ENCODE results near the gene CACNA1H. TPM values are rescaled to one million over a fixed set of nuclear protein-coding genes. Genes with fewer than 3 reads are reported as not detected.

CACNA1H gene
- total and polyA plus RNA-seq, 2 of the 4 experiments (the other 2 are of a cell fraction) = 1.6 to 5.8 TPM

GRCh38 chr16:1181404-1182315 is 28.8 kb downstream of the CACNA1H start:
- Histone ChIP-seq H2AK9ac (replicated peaks; ENCODE audit: low read depth, low read length, poor library complexity) (peak overlapping the region; percentile 93), H3K4ac (ENCODE audit: low read depth, low read length) (peak overlapping the region; percentile 90), H2AFZ (replicated peaks; ENCODE audit: low read length, poor library complexity) (peak overlapping the region; percentile 89), H2BK20ac (ENCODE audit: low read depth, low read length) (peak overlapping the region; percentile 87), H4K91ac (ENCODE audit: insufficient read depth, low read depth, low read length) (peak overlapping the region; percentile 93), H3K27me3 (ENCODE audit: control insufficient read depth, insufficient read depth, low read length) (no peaks in the 10 kb centered on the region), H3K36me3 (ENCODE audit: control insufficient read depth, insufficient read depth, low read length) (no peaks in the 10 kb centered on the region), H4K20me1 (ENCODE audit: insufficient read depth, low read length) (no peaks in the 10 kb centered on the region; the same call in 1 of the 2 replicates), H3K4me2 (ENCODE audit: low read depth, low read length) (peak overlapping the region; percentile 5; the same call in 1 of the 2 replicates), H3K27ac (ENCODE audit: insufficient read depth, low read length) (peak overlapping the region; percentile 53), H3K56ac (ENCODE audit: extremely low read depth, insufficient read depth, low read length) (no peak overlapping the region; the same call in 1 of the 2 replicates), H4K8ac (ENCODE audit: low read depth in 2 of 2, low read length in 2 of 2) (peak overlapping the region; percentile 80 to 92), H3K14ac (replicated peaks; ENCODE audit: low read depth, low read length) (peak overlapping the region; percentile 68; the same call in 1 of the 2 replicates), H2AK5ac (ENCODE audit: low read depth, low read length) (peak overlapping the region; percentile 98), H2BK120ac (ENCODE audit: low read depth, low read length) (peak overlapping the region; percentile 88), H4K5ac (ENCODE audit: low read depth, low read length) (peak overlapping the region; percentile 65), H3K9ac (ENCODE audit: low read depth, low read length) (0 out of 2 replicates have a peak overlapping the region, but pooled peaks have one; percentile 7), H2BK5ac (ENCODE audit: low read depth, low read length, poor library complexity, severe bottlenecking) (peak overlapping the region; percentile 68), H3K4me3 (ENCODE audit: insufficient read depth, low read depth, low read length) (no peak overlapping the region), H3K9me1 (ENCODE audit: insufficient read depth, low read length) (peaks cover 8% of the 10 kb centered on the region), H3K18ac (ENCODE audit: low read depth, low read length) (peak overlapping the region; percentile 67), H3K79me1 (ENCODE audit: low read depth in 1 of 2, low read length in 2 of 2) (no peaks in the 10 kb centered on the region; a peak in 1 of 4 replicates), H3K23ac (ENCODE audit: low read depth, low read length) (no peak overlapping the region), H2BK15ac (ENCODE audit: low read depth, low read length) (peak overlapping the region; percentile 83; the same call in 2 of the 3 replicates), H3K9me3 (ENCODE audit: control insufficient read depth, insufficient read depth, low read length) (no peaks in the 10 kb centered on the region), H3K4me1 (ENCODE audit: control insufficient read depth, insufficient read depth, low read length) (peaks cover 18% of the 10 kb centered on the region)
- BruUV-seq (replicated peaks) = no TSS peak
- ChIA-PET CTCF (interaction anchor here (1.6 kb wide), 1 partner anchor 12 kb away, joined by 4 read pairs; no protein-coding TSS in a partner anchor), POLR2A (ENCODE audit: unreplicated experiment) (no interaction called here)
- WGBS, 2 experiments (ENCODE audit: extremely low coverage in 2 of 2, insufficient read length in 1 of 2) = 49% methylated on average over 16 of the region's 39 CpGs; no CpG with 5 or more reads in 1 of the 2 experiments
- TF ChIP-seq MAZ (IDR thresholded peaks at IDR 0.05; ENCODE audit: borderline replicate concordance, low read depth, low read length) = no peak
- TF ChIP-seq CTCF (conservative IDR thresholded peaks at IDR 0.05; ENCODE audit: low read depth, low read length) = peak; percentile 36
- TF ChIP-seq RAD21 (IDR thresholded peaks at IDR 0.05; ENCODE audit: low read length) = peak; percentile 32; the same call in 1 of the 2 replicates
- DNase-seq (no peak), ATAC-seq (ENCODE audit: low read depth) (no peak)
- intact Hi-C loops (cut with micrococcal nuclease) = no loop called here
- dilution Hi-C loops (cut with HindIII; ENCODE audit: low sequenced_read_pairs, unreplicated experiment) = no loop called here
- in situ Hi-C loops (cut with MboI; ENCODE audit: low sequenced_read_pairs) = no loop called here
